ENCODE results near the gene STON1. TPM values are rescaled to one million over a fixed set of nuclear protein-coding genes. Genes with fewer than 3 reads are reported as not detected.

The STON1 gene
- total RNA-seq, 1 experiment from 2014 or later: 5.5 TPM

- no peaks in the 10 kb centered on the region for H3K9me3 Mint-ChIP-seq
- Histone ChIP-seq H3K23ac (ENCODE audit: insufficient read length, low read depth, low read length) (no peak overlapping the region), H2BK5ac (ENCODE audit: insufficient read length, low read length) (no peak overlapping the region), H3K23me2 (ENCODE audit: insufficient read length, low read depth, low read length, poor library complexity, severe bottlenecking) (no peaks in the 10 kb centered on the region), H4K8ac (replicated peaks; ENCODE audit: insufficient read length, low read depth, low read length) (no peak overlapping the region), H2BK20ac (ENCODE audit: low read depth, low read length, poor library complexity, severe bottlenecking) (no peak overlapping the region), H3T11ph (ENCODE audit: low read length) (no peak overlapping the region), H3K9me3 (ENCODE audit: control insufficient read depth, low read depth, low read length) (no peaks in the 10 kb centered on the region), H2BK12ac (ENCODE audit: insufficient read length, low read depth, low read length) (no peak overlapping the region), H4K91ac (ENCODE audit: insufficient read length, low read depth, low read length) (no peak overlapping the region), H2AK5ac (ENCODE audit: insufficient read length, low read length) (no peak overlapping the region), H3K9ac (ENCODE audit: extremely low read depth, insufficient read length, low read length) (no peak overlapping the region), H2BK120ac (ENCODE audit: low read depth, low read length, poor library complexity, severe bottlenecking) (no peak overlapping the region), H3K27me3 (ENCODE audit: insufficient read depth, low read length) (no peaks in the 10 kb centered on the region), H3K4me2 (ENCODE audit: insufficient read depth, insufficient read length, low read length) (no peak overlapping the region), H4K20me1 (ENCODE audit: control insufficient read depth, insufficient read depth, insufficient read length) (no peaks in the 10 kb centered on the region), H4K5ac (ENCODE audit: insufficient read length, low read depth, low read length) (no peak overlapping the region), H3K79me2 (ENCODE audit: insufficient read depth, low read length) (no peaks in the 10 kb centered on the region), H2BK15ac (ENCODE audit: low read depth, low read length) (no peak overlapping the region), H3K14ac (ENCODE audit: insufficient read depth, low read length) (no peak overlapping the region), H3K4me1 (ENCODE audit: insufficient read depth, low read length) (peaks cover 2% of the 10 kb centered on the region; the same call in 1 of the 2 replicates), H2AFZ (ENCODE audit: low read length) (no peak overlapping the region), H3K27ac (ENCODE audit: insufficient read length, low read depth, low read length) (no peak overlapping the region), H3K79me1 (ENCODE audit: insufficient read depth, low read depth, low read length, poor library complexity, severe bottlenecking) (no peaks in the 10 kb centered on the region), H3K18ac (ENCODE audit: insufficient read length, low read depth, low read length) (no peak overlapping the region), H3K56ac (ENCODE audit: insufficient read length, low read depth, low read length) (no peak overlapping the region), H3K4ac (ENCODE audit: low read depth, low read length) (no peak overlapping the region)
- H3K4me1 Mint-ChIP-seq: peaks cover 34 to 40% of the 10 kb centered on the region in 2 experiments
- peaks cover 21 to 67% (median 47%) of the 10 kb centered on the region in 3 experiments for H3K36me3 Mint-ChIP-seq (ENCODE audit: insufficient read depth in 1 of 3, low read depth in 3 of 3)
- no peak overlapping the region for H3K4me3 Mint-ChIP-seq
- peak overlapping the region; percentile 0 to 59 (median 5); a peak in 4 of 7 replicates for H3K27ac Mint-ChIP-seq
- no peak for DNase-seq
- H3K27me3 Mint-ChIP-seq (ENCODE audit: low read depth): no peaks in the 10 kb centered on the region
- WGBS (ENCODE audit: extremely low coverage, insufficient read length, low lambda C conversion rate): no CpG with 5 or more reads among the region's 4 CpGs
- TF ChIP-seq, protein P1, sequence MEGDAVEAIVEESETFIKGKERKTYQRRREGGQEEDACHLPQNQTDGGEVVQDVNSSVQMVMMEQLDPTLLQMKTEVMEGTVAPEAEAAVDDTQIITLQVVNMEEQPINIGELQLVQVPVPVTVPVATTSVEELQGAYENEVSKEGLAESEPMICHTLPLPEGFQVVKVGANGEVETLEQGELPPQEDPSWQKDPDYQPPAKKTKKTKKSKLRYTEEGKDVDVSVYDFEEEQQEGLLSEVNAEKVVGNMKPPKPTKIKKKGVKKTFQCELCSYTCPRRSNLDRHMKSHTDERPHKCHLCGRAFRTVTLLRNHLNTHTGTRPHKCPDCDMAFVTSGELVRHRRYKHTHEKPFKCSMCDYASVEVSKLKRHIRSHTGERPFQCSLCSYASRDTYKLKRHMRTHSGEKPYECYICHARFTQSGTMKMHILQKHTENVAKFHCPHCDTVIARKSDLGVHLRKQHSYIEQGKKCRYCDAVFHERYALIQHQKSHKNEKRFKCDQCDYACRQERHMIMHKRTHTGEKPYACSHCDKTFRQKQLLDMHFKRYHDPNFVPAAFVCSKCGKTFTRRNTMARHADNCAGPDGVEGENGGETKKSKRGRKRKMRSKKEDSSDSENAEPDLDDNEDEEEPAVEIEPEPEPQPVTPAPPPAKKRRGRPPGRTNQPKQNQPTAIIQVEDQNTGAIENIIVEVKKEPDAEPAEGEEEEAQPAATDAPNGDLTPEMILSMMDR (conservative IDR thresholded peaks at IDR 0.05): no peak
These were observed 17.4 kb upstream of the STON1 start for GRCh38 chr2:48512571-48512970.

Measured in H9 (cell line).